ENCODE results near the gene BCL10. TPM values are rescaled to one million over a fixed set of nuclear protein-coding genes. Genes with fewer than 3 reads are reported as not detected.
"Not testable (repeated sequence)": the region's sequence is repeated elsewhere in the genome, so short reads cannot be mapped to it uniquely, and the experiment has no call there.

The BCL10 gene
- total RNA-seq, 1 experiment from 2014 or later = 43.9 TPM

DNA sequence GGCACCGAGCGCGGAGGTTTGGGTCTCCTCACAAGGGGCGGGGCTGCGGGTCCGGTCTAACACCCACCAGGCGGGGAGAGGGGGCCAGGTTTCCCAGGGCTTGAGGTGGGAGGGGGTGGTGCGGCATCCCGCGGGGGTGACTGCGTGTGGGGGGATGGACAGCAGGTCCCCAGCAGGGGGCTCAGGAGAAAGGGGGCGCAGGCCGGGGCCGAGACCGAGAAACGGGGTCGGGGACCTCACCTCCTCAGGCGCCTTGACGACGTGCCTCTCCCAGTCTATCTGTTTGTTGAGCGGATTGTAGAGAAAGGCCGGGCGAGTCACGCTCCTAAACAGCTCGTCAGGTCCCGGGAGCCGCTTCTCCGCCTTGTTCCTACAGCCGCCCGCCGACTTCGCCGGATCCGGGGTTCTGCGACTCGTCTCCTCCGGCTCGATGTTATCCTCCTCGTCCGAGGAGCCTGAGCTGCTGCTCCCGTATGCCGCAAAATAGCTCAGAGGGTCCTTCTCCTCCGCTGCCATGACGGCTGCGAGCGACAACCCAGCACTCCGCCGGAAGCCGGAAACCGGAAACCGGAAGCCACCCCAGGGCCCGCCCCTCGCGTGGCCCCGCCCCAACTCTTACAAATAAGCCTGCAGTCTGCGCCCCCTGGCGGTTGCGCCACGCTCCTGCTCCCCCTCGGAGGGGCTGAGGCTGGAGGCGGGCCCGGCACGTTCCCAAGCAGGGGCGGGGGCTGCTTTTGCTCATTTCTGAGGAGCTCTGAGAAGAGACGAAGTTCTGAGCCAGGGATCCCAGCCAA, 17.1 kb downstream of the BCL10 start, which contains the start of gene C1orf52:
Gene C1orf52 (minus strand): TSS at position 545 of the 794 bp plus-strand sequence. CDS start 29 bp downstream, at position 516.
- TF ChIP-seq, protein P1, sequence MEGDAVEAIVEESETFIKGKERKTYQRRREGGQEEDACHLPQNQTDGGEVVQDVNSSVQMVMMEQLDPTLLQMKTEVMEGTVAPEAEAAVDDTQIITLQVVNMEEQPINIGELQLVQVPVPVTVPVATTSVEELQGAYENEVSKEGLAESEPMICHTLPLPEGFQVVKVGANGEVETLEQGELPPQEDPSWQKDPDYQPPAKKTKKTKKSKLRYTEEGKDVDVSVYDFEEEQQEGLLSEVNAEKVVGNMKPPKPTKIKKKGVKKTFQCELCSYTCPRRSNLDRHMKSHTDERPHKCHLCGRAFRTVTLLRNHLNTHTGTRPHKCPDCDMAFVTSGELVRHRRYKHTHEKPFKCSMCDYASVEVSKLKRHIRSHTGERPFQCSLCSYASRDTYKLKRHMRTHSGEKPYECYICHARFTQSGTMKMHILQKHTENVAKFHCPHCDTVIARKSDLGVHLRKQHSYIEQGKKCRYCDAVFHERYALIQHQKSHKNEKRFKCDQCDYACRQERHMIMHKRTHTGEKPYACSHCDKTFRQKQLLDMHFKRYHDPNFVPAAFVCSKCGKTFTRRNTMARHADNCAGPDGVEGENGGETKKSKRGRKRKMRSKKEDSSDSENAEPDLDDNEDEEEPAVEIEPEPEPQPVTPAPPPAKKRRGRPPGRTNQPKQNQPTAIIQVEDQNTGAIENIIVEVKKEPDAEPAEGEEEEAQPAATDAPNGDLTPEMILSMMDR (IDR thresholded peaks at IDR 0.05; ENCODE audit: unreplicated experiment) = peak; percentile 85
- CTCF ChIA-PET = interaction anchor here (0.6 to 6.2 kb wide), 65 partner anchors 9 to 825 kb away, joined by 3 to 111 read pairs (median 4); partner anchors contain the start of genes BCL10 and SYDE2
- Mint-ChIP-seq H3K27me3 (ENCODE audit: insufficient read depth, unreplicated experiment) (no peaks in the 10 kb centered on the region), H3K36me3 (ENCODE audit: insufficient read depth, unreplicated experiment) (peaks cover 62% of the 10 kb centered on the region), H3K4me3 (ENCODE audit: unreplicated experiment) (peak within 1 kb of the TSS; percentile 88), H3K4me1 (ENCODE audit: insufficient read depth, unreplicated experiment) (peaks cover 31% of the 10 kb centered on the region), H3K9me3 (ENCODE audit: unreplicated experiment) (peaks cover 6% of the 10 kb centered on the region), H3K27ac (ENCODE audit: low read depth, unreplicated experiment) (peak within 1 kb of the TSS; percentile 97)
- POLR2A ChIA-PET = interaction anchor here (0.6 to 7.8 kb wide), 27 partner anchors 10 to 755 kb away, joined by 3 to 131 read pairs (median 5); partner anchors contain the start of genes BCL10, CCN1, DDAH1 and SYDE2
- peak; percentile 88 for DNase-seq (ENCODE audit: unreplicated experiment)
- BruUV-seq (replicated peaks) = TSS peak; percentile 35
- intact Hi-C loops (cut with micrococcal nuclease) = loop anchor here (1.0 to 2.0 kb wide), 4 partner anchors 16 to 314 kb away; partner anchors contain the start of gene SYDE2

DNA sequence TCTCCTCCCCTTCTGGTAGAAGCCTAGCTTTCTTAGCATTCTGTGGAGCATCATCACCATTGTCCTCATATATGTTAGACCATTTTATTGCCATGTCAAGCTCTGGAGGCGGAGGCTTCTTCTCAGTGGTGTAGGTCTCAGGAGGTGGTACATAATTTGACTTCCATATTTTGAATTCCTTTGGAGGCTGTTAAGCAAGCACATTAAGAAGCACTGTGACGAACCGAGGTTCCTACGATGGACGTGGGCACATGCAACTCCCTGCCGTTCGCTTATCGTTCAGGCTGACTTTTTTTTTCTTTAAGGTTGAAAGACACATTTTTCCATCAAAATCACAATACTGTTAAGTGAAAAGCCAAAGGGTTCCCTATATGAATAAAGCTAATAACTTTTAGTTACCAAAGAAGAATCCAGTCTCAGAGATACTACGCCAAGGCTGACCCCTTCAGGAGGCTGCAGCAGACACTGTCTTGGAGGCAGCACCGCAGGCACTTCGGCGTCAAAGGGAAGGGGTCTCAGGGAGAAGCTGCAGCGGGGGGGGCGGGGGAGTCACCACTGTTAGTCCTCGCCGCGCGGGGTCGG, 17.8 kb downstream of the BCL10 start:
- TF ChIP-seq, protein P1 (IDR thresholded peaks at IDR 0.05; ENCODE audit: unreplicated experiment) = no peak
- Mint-ChIP-seq H3K9me3 (ENCODE audit: unreplicated experiment) (peaks cover 6% of the 10 kb centered on the region), H3K4me3 (ENCODE audit: unreplicated experiment) (peak overlapping the region; percentile 88), H3K4me1 (ENCODE audit: insufficient read depth, unreplicated experiment) (peaks cover 26% of the 10 kb centered on the region), H3K27me3 (ENCODE audit: insufficient read depth, unreplicated experiment) (no peaks in the 10 kb centered on the region), H3K36me3 (ENCODE audit: insufficient read depth, unreplicated experiment) (peaks cover 63% of the 10 kb centered on the region), H3K27ac (ENCODE audit: low read depth, unreplicated experiment) (peak overlapping the region; percentile 97)
- intact Hi-C loops (cut with micrococcal nuclease) = loop anchor here (1.0 to 2.0 kb wide), 4 partner anchors 17 to 313 kb away; partner anchors contain the start of gene SYDE2
- no peak for DNase-seq (ENCODE audit: unreplicated experiment)
- CTCF ChIA-PET = interaction anchor here (0.6 to 6.2 kb wide), 59 partner anchors 9 to 1896 kb away, joined by 3 to 111 read pairs (median 5); partner anchors contain the start of genes BCL10 and SYDE2
- POLR2A ChIA-PET = interaction anchor here (0.6 to 7.8 kb wide), 23 partner anchors 11 to 708 kb away, joined by 3 to 131 read pairs (median 5); partner anchors contain the start of genes BCL10, CCN1 and SYDE2
- BruUV-seq (replicated peaks) = no TSS peak

DNA sequence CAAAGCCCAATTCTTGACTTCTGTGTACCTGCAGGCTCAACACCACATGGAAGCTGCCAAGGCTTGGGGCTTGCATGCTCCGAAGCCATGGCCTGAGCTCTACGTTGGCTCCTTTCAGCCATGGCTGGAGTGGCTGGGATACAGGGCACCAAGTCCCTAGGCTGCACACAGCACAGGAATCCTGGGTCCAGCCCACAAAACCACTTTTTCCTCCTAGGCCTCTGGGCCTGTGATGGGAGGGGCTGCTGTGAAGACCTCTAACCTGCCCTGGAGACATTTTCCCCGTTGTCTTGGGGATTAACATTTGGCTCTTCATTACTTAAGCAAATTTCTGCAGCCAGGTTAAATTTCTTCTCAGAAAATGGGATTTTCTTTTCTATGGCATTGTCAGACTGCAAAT, 27.4 kb downstream of the BCL10 start:
- peaks cover 27% of the 10 kb centered on the region for H3K36me3 Mint-ChIP-seq (ENCODE audit: insufficient read depth, unreplicated experiment)
- DNase-seq (ENCODE audit: unreplicated experiment); H3K27me3 Mint-ChIP-seq (ENCODE audit: insufficient read depth, unreplicated experiment); intact Hi-C loops (cut with micrococcal nuclease); H3K4me3 Mint-ChIP-seq (ENCODE audit: unreplicated experiment); H3K27ac Mint-ChIP-seq (ENCODE audit: low read depth, unreplicated experiment); BruUV-seq (replicated peaks); H3K9me3 Mint-ChIP-seq (ENCODE audit: unreplicated experiment): not testable (repeated sequence)
- CTCF ChIA-PET = interaction anchor here (1.1 to 8.7 kb wide), 4 partner anchors 10 to 311 kb away, joined by 3 to 113 read pairs (median 4); no protein-coding TSS in a partner anchor
- peaks cover 18% of the 10 kb centered on the region for H3K4me1 Mint-ChIP-seq (ENCODE audit: insufficient read depth, unreplicated experiment)
- POLR2A ChIA-PET = interaction anchor here (1.8 kb wide), 1 partner anchor 11 kb away, joined by 5 read pairs; the partner anchor contains the start of gene C1orf52

DNA sequence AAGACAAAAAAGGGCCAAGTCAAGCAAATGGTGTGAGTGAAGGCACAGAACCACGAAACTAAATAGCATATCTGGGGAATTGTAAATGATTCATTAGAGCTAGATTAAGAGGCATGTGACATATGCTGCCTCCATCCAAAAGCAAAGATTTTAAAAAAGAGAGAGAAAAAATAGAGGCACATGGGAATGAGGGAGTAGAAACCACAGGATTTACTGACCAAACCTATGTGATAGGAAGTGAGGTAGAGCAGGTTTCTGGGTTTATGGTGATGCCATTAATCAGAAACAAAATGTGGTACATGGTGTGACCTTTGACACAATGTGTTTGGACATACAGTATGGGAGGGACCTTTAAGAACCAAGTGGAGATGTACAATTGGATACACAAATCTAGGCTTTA, 30.5 kb downstream of the BCL10 start:
- BruUV-seq (replicated peaks) = no TSS peak
- TF ChIP-seq, protein P1 (IDR thresholded peaks at IDR 0.05; ENCODE audit: unreplicated experiment) = no peak
- POLR2A ChIA-PET = interaction anchor here (1.2 kb wide), 1 partner anchor 286 kb away, joined by 3 read pairs; no protein-coding TSS in a partner anchor
- Mint-ChIP-seq H3K27me3 (ENCODE audit: insufficient read depth, unreplicated experiment) (no peaks in the 10 kb centered on the region), H3K27ac (ENCODE audit: low read depth, unreplicated experiment) (no peak overlapping the region), H3K4me3 (ENCODE audit: unreplicated experiment) (no peak overlapping the region), H3K9me3 (ENCODE audit: unreplicated experiment) (peaks cover 9% of the 10 kb centered on the region), H3K36me3 (ENCODE audit: insufficient read depth, unreplicated experiment) (peaks cover 16% of the 10 kb centered on the region), H3K4me1 (ENCODE audit: insufficient read depth, unreplicated experiment) (peaks cover 21% of the 10 kb centered on the region)
- no peak for DNase-seq (ENCODE audit: unreplicated experiment)
- CTCF ChIA-PET = interaction anchor here (1.5 to 2.6 kb wide), 3 partner anchors 9 to 304 kb away, joined by 5 to 15 read pairs (median 5); partner anchors contain the start of gene C1orf52
- intact Hi-C loops (cut with micrococcal nuclease) = no loop called here
